Measurements from ENCODE around the gene SLC26A3.
"Not testable (repeated sequence)": the region's sequence is repeated elsewhere in the genome, so short reads cannot be mapped to it uniquely, and the experiment has no call there.

Gene SLC26A3

DNA sequence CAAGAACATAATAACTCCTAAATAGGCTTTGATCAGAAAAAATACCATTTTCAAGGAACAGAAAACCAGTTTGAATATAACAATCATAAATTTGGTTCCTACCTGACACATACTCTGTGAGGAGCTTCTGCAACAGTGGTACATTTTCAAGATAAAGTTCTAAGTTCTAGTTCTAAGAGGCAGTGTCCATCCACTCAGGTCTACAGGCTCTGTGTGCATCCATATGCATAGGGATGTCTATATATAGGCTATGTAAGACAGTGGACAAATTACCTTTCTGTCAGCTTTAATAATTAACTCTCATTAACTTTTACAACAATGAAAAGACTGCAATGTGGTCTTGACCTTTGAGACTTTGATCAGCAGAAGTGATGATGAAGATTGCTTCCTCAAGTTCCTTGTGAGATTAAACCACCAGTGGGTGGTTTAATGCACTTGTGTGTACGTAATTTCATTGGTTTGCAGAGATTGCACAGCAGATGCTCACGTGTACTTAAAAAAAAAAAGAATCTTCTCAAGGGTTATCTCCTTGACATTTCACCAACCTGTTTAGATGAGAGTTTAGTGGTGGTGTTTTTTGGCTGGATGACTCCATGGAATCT is at the start of gene SLC26A3:
TSS of gene SLC26A3 (minus strand) at position 215 of the 602 bp plus-strand sequence. CDS start 8,714 bp downstream, outside the sequence.
- no peak for DNase-seq

DNA sequence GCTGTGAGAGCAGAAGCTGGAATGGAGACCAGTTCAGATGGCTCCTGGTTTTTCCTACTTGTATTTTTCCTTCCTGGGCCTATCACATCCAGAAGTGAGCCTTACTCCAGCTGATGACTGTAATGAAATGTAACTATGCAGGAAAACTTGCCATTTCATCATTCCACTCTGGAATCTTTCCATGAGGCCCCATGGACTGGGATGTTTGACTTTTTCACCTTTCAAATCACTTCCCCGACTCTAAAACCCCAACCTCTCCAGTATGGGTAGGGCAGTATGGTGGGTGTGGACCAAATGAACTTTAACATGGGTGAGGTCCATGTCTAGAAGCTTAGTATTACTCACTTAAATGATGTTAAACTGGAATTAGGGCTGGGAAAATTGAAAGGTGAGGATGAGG is 47.6 kb upstream of the SLC26A3 start:
- no peak for DNase-seq

DNA sequence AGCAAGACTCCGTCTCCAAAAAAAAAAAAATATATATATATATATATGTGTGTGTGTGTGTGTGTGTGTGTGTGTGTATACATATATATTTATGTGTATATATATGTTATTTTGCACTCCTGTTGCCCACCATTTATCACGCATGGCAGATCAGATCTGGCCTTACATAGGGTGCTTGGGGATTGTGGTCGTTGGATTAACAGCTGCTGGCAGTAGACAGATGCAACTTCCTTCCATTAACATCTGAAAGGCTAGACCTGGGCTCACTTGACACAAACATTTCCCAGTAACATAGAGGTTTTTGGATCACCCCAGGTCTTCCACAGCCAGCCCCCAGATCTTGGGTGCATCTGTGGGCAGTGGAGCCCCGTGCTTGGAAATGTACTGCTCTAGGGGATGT is 47.2 kb upstream of the SLC26A3 start:
- no peak for DNase-seq

DNA sequence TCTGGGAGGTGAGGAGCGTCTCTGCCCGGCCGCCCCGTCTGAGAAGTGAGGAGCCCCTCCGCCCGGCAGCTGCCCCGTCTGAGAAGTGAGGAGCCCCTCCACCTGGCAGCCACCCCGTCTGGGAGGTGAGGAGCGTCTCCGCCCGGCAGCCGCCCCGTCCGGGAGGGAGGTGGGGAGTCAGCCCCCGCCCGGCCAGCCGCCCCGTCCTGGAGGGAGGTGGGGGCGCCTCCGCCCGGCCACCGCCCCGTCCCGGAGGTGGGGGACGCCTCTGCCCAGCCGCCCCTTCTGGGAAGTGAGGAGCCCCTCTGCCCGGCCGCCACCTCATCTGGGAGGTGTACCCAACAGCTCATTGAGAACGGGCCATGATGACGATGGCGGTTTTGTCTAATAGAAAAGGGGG is 45.2 kb upstream of the SLC26A3 start:
- not testable (repeated sequence) for DNase-seq

DNA sequence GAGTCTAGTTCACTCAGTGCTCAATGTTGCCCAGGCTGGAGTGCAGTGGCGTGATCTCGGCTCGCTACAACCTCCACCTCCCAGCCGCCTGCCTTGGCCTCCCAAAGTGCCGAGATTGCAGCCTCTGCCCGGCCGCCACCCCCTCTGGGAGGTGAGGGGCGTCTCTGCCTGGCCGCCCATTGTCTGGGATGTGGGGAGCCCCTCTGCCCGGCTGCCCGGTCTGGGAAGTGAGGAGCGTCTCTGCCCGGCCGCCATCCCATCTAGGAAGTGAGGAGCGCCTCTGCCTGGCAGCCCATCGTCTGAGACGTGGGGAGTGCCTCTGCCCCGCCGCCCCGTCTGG is 44.8 kb upstream of the SLC26A3 start:
- DNase-seq = not testable (repeated sequence)

DNA sequence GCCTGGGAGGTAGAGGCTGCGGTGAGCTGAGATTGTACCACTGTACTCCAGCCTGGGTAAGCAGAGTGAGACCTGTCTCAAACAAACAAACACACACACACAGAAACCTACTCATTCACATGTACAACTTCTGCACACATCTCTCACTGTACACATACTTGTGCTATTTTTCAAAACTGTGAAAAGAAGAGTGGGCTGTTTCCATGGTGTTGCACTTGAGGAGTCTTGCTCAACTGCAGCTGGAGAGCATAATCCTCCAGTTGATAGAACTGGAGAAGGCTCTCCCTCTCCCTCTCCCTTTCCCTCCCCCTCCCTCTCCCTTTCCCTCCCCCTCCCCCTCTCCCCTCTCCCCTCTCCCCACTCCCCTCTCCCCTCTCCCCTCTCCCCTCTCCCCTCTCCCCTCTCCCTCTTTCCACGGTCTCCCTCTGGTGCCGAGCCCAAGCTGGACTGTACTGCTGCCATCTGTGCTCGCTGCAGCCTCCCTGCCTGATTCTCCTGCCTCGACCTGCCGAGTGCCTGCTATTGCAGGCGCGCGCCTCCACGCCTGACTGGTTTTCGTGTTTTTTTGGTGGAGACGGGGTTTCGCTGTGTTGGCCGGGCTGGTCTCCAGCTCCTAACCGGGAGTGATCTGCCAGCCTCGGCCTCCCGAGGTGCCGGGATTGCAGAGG is 44.3 kb upstream of the SLC26A3 start:
- no peak for DNase-seq

DNA sequence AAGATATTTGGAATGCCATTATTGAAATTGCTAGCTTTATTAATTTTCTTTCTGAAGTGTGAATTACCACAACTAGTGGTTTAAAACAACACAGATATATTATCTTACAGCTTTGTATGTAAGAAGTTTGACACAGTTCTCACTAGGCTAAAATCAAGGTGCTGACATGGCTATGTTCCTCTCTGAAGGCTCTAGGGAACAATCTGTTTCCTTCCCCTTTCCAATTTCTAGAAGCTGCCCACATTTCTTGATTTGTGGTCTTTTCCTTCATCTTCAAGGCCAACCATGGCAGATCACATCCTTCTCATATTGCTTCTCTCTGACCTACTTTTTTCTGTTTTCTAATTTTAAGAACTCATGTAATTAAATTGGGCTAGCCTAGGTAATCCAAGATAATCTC is 43.3 kb upstream of the SLC26A3 start:
- no peak for DNase-seq

DNA sequence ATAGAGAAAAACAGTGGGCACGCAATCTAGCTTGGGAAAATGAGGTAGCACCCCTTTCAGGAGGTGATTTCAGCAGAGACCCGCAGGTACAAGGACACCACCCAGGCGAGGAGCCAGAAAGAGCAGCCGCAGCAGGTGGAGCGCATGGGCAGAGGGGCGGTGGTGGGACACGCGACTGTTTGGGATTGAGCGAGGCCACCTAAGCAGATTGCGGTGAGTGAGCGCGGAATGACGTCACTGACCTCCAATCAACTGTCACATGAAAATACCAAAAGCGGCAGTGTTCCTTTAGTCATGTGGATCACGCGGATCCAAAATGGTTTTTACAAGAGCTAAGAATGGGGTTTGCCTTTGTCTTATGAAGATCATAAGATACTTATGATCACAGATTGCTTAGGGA is 40.2 kb upstream of the SLC26A3 start:
- DNase-seq = no peak

DNA sequence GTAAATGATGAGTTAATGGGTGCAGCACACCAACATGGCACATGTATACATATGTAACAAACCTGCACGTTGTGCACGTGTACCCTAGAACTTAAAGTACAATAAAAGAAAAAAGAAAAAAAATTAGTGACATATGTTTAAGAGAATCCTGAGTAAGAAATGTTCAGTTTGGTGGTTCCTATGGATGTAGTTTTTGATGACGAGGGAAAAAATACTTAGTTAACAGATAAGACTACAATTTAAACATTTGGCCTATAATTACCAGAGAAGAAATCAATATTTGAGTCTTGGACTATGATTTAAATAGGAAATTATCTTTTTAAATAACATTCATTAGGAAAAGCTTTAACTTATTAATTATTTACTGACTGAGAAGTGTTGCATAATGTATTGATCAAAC is 39.2 kb upstream of the SLC26A3 start:
- no peak for DNase-seq

DNA sequence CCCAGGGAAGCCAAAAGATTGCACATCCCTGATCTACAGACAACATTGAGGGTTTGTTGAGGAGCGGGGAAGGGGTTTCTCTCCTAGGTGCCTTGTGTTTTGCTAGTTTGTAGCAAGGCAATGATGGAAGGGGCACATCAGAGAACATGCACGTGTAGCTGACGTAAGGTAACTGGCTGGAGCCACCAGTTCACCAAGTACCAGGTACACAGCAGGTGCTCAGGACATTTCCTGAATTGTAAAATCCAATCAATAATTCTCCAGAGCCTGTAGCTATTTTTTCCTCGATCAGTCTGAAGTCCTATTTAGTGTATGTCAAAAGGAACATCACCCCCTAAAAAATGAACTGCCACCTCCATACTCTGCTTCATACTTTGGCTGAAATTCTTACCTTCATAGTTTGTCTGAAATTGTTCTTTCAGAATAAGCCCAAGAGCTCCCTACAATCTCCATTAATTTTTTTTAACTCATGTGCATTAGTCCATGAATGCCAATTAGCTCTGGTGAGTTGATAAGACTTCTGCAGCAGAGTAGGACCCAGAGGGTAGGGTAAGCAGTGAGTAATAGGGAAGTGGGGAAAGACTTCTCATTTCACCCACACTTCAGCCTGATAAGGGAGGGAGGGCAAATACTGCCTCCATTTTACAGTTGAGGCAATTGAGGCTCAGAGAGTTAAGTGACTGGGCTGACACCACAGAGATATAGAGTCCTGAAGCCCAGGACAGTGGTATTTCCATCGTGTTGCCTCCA is 36.0 kb upstream of the SLC26A3 start:
- no peak for DNase-seq

DNA sequence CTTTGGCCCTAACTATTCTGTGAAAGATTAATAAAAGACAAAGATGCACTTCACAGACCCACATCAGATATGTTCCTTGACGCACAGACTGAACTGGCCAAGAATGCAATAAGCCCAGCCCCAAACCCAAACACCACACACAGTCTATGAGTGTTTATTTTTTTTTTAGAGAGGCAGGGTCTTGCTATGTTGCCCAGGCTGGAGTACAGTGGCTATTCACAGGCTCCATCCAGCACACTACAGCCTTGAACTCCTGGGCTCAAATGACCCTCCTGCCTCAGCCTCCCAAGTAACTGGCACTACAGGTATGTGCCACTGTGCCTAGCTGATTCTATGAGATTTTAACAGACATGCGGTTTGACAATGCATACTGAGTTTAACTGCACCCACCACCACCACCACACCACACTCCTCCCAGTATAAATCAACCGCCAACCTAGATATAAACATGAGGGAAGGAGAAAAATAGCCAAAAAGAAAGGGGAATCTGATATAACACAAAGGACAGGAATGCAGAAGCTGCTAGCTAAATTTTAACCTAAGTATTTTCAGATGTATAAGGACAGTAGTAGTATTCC is 35.1 kb upstream of the SLC26A3 start:
- DNase-seq = no peak

DNA sequence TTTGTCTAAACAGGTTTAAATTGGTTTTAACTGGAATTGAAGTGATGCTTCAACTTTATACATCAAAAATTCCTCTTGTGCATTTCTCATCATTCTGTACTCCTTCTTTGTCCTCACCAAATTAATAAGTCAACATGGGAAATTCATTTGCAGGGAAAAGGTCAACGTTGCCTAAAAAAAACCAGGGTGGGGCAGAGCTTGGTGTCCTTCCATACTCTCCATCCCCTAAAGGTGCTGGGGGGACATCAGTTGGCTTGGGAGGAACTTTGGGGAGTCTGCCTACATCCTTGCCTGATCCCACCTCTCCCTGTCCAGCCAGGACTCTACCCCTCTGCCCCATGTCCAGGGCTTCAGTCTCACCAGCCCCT is 34.1 kb upstream of the SLC26A3 start:
- no peak for DNase-seq

DNA sequence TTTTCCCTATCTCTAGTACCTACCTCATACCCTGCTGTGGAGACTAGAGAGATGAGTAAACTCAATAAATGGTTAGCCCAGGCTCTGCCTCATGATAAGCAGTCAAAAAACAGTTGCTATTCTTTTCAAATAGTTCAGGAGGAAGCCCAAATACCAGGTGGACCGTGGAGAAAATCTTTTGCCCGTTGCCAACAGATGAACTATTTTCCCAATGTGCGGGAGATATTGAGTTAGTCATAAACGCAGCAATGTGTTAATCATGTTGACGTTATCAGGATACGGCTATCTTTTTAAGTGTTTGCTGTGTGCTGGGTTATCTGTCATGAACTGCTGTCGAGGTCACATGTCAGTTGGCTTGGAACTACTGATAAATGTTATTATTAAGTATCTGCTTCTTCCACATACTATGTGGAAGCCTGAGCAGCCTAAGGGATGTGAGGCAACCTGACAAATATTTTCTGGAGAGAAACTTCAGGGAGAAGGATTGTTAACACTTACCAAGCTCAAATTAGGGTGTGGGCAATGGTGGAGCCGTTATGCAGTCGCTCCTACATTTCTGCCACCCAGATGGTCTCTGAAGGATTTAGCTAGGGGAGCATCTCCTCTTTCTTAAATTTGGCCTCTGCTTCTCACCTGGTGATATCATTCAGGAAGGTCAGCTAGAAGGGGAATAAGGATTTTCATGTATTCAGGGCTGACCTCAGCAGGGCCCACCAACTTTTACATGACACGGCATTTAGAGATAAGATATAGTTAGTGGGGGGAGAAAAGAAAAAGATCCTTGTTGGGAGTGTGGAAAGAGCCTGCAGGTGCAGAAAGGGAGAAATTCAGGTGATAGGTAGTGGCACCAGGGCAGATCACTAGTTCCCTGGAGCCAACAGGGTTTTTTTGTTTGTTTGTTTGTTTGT is 33.5 kb upstream of the SLC26A3 start:
- no peak for DNase-seq

DNA sequence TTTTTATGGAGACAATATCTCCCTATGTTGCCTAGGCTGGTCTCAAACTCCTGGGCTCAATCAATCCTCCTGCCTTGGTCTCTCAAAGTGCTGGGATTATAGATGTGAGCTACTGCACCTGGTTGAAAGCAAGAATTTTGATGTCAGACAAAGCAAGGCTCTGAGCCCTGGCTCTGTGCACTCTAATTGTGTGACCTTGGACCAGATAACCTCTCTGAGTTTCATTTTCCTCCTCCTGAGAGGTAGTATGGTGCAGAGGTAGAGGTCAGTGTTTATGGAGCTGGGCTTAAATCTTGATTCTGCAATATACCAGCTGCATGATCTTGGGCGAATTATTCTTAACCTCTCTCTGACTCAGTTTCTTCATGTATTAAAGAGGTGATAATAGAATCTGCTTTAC is 31.4 kb upstream of the SLC26A3 start:
- no peak for DNase-seq

DNA sequence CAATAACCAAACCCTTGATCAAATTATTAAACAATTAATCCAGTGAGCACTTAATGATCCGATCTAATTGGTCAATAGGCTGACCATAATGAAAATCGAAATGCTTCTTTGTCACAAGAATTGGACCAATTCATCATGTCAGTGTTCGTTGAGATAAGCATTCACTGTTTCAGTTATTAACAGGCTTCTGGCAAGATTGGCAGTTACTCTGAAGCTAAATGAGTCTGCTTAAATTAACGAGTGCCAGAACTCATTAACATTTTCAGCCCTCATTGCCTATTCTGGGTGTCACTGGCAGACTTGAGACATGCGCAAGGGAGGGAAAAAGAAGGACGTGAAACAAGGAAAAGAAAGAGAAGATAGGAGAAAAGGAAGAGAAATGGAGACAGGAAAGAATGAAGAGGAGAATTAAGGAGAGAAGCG is 30.7 kb upstream of the SLC26A3 start:
- no peak for DNase-seq

DNA sequence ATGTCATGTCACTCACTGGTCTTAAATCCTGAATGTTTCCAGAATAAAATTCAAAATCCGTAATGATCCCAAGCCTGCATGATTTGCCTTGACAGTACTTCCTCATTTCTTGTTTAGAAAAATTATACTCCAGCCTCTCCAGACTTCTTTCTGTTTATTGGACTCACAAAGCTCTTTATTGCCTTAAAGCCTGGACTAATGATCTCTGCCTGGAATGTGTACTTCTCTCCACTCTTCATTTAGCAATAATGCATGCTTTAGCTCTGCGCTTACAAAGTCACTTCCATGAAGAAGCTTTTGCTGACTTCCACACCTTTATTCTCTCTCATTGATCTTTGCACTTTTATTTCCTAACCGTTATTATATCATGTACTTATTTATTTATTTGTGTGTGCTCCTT is 27.4 kb upstream of the SLC26A3 start:
- no peak for DNase-seq

DNA sequence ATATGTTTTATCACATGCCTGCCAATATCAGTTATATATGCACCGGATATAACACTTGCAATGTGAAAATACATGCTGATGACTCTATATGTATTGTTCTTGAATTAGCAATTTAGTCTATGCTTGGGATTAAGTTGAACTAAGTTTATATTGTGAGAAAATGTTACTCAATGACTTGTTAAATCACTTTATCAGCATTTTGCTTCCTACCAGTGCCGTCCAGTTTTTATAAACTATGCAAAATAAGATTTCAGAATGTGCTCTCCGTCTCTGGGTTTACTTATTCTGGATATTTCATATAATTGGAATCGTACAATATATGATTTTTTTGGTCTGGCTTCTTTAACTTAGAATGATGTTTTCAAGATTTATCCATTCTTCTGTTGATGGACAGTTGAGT is 25.5 kb upstream of the SLC26A3 start:
- no peak for DNase-seq

DNA sequence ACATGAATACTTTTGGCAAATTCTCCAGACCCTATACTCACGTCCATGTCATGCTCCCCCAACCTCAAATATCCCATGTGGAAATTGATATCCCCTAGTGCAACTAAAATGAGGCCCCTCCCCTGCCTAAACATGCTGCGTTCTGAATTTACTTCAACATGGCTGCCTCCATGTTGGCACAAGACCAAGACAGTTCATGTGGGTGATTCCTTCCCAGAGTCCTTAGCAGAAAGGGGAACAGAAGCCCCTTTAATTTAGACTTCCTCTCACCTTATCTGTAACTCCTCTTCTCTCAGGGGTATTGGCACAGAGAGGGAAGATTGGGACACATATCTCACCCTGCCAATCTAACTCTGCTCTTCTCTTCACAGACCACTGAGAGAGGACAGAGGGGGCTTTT is 24.5 kb upstream of the SLC26A3 start:
- no peak for DNase-seq

DNA sequence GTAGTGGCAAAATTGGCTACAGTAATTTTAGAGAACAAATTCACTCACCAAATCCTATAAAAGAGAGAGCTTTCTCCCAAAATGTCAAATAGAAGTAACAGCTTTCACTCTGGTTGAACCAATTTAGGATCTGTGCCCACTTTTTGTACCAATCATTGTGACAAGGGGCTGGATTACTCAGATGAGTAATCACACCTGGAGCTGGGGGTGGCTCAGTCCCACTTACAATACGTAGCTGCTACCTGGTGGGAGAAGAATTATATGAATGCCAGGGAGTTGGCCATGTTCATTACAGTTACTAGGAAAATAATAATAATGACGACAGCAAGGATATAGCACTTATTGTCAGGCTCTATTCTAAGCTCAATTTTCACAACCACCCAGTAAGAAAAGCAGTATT is 23.4 kb upstream of the SLC26A3 start:
- DNase-seq = no peak

DNA sequence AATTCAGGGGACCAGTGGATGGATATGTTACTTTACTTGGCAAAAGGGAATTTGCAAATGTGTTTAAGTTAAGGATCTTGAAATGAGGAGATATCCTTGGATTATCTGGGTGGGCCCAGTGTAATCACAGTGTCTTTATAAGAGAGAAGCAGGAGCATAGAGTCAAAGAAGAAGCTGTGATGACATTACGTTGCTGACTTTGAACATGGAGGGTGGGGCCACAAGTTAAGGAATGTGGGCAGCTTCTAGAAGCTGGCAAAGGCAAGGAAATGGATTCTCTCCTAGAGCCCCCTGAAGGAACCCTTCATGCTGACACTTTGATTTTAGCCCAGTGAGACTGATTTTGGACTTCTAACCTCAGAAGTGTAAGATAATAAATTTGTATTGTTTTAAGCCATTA is 21.8 kb upstream of the SLC26A3 start:
- DNase-seq = no peak

DNA sequence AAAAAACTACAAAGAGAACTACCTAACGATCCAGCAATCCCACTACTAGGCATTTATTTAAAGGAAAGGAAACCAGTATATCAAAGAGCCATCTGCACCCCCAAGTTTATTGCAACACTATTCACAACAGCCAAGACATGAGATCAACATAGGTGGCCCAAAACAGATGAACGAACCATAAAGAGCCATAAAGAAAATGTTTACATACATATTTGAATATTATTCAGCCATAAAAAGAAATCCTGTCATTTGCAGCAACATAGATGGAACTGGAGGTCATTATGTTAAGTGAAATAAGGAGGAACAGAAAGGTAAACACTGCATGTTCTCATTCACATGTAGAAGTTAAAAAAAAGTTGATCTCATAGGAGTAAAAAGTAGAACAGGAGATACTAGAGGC is 15.6 kb upstream of the SLC26A3 start:
- no peak for DNase-seq

DNA sequence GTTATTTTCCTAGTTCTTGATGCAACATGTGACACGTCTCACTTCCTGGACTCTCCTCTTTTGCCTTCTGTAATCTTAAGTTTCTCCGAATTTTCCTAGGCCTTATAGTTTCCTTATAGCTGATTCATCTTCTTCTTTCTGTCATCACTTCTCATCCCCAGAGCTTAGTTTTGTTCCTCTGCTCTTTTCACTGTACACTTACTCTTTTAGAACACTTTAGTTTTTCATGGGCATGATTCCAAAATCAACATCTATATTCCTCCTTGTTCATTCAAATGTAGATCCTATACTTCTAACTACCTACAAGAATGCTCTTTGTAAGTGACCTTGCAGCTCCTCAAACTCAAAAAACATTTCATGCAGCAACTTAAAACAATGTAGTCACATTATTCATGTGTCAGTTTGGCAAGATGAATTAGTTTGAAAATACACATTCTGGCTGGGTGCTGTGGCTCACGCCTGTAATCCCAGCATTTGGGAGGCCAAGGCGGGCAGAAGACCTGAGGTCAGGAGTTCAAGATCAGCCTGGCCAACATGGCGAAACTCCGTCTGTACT is 13.1 kb upstream of the SLC26A3 start:
- DNase-seq = no peak
